ENCODE results near the gene TTLL11.

The TTLL11 gene

GRCh38 chr9:121962421-121962820 lies 130.7 kb downstream of the TTLL11 start:
- no peak for DNase-seq

DNA sequence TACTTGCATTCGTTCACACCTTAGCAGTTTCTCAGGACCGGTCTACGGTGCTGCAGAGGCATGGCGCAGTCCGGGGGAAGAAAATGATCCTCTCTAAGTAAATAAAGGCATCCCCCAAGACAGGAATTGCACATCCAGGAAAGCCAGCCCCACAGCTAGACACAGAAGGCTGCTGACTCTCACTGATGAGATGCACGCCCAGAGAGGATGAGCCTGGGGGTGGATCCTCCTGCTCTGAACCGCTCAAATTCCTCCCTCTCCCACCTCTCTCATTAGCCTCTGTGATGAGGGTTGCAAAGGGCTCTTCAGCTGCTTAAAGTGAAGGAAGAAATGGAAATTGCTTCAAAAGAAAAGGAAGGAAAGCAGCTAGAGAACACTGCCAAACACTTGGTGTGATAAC lies 132.4 kb downstream of the TTLL11 start:
- no peak for DNase-seq

GRCh38 chr9:121958530-121958929 lies 134.6 kb downstream of the TTLL11 start:
- no peak for DNase-seq

DNA sequence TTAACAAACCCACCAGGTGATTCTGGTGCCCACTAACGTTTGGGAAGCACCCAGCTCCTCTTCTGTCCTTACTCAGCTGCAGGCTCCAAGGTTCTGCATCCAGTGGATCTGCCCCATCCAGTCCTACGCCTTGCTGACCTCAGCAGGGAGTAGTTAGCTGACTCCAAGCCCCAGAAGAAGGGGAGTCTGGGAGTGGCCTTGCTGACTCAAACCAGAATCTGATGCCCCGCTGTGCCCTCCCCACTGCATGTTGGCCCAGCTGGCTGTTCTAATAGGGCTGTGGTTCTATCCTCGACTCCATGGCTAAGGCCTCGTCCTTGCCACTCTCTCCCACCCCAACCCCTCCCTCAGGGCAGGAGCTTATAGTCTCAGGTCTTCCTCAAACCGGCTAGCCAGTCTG lies 136.3 kb downstream of the TTLL11 start:
- no peak for DNase-seq

GRCh38 chr9:121955649-121956048 lies 137.5 kb downstream of the TTLL11 start:
- no peak for DNase-seq

DNA sequence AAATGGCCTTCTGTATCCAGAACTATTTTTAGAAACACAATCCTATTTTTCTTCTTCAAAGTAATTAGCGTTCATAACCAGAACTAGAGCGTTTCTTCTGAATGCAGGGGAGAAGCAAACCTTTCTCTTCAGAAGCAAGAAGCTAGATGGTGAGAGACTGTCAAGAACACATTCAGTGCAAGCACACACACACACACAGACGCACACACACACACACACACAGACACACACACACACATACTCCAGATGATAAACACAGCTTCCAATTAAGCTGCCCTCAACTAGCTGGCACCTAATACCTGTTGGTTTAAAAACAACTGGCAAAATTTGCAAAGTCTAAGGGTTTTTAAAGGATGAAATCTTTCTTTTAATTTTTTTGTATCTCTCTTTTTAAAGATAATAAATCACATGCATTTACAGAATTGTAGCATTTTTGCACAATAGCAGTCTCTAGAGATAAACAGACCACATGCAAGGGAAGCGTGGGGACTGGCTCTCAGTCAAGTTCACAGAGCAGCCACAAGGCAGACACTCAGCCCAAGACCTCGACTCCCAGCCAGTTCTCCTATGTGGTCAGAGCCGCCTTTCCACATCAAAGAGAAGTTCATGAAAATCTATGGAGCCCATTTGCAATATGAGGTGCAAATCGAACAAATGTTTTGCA lies 138.5 kb downstream of the TTLL11 start:
- no peak for DNase-seq

GRCh38 chr9:121952611-121953010 lies 140.5 kb downstream of the TTLL11 start:
- DNase-seq, result no peak

DNA sequence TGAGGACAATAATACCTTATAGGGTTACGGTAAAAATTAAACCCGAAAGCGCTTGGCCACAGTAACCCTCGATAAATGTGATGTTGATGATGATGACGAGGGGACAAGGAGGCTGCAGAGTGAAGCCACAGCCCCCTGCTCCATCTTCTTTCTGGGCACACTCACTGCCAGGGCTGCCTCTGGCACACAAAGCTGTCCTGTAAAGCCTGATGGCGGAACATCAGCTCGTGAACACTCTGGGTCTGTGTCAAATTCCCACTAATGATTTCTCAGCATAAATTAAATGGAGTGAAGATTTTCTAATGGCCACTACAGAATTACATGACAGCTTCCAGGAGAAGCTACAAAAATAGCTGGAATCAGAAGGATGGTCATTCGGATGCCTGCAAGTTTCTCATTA lies 142.2 kb downstream of the TTLL11 start:
- no peak for DNase-seq

- DNase-seq, result no peak
These were observed 142.7 kb downstream of the TTLL11 start for GRCh38 chr9:121950441-121950840.

- DNase-seq, result no peak
These were observed 143.3 kb downstream of the TTLL11 start for GRCh38 chr9:121949766-121950165.

DNA sequence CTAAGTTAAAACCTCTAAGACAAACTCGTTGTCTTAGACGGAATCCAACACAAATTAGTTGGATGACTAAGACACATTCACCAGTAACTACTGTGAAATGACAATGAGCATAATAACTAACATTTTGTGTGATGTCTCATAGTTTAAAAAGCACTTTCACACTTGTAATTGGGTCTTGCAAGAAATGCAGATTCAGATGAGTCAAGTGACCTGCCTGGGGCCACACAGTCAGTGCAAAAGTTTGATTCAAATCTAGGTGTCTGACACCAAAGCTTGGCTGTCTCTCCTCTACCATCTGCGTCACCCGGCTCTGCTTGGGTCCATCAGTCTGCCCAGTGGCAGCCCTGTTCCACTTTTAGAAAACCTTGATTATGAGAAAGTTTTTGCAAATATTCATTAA lies 143.7 kb downstream of the TTLL11 start:
- DNase-seq, result no peak

DNA sequence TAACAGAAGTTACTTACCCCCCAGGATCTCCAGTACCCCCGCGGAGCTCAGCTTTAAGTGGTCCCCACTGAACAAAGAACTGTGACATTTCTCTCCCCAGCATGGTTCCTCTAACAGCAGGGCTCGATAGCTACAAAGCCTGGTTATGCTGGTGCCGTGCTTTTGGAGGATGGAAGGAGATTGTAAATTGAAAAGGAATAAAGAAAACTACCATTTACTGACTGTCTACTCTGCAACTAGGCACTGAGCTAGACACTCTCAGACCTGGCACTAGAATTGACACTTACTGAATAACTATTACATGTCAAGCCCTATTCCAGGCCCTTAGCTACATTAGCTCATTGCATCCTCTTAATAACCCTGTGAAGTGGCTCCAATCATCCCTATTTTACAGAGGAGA lies 145.3 kb downstream of the TTLL11 start:
- DNase-seq, result no peak

GRCh38 chr9:121946465-121946864 lies 146.6 kb downstream of the TTLL11 start:
- no peak for DNase-seq

- DNase-seq, result no peak
These were observed 147.3 kb downstream of the TTLL11 start for GRCh38 chr9:121945849-121946248.

DNA sequence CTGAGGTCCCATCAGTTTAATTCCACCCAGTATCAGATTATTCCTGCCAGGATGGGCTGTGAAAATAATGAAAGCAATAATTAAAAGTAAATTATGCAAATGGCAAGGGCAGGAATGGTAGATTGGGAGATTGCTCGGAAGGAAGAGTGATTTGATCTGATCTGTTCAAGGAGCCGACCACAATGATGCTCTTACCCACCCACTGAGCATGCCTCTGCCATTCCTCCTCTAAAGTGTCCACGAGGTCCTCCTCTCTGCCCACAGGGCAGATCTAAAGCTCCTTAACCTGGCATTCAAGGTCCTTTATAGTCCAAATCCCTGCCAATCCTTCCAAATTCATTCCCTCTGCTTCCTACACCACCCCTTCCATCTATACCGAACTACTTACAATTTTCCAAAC lies 147.8 kb downstream of the TTLL11 start:
- DNase-seq, result no peak

DNA sequence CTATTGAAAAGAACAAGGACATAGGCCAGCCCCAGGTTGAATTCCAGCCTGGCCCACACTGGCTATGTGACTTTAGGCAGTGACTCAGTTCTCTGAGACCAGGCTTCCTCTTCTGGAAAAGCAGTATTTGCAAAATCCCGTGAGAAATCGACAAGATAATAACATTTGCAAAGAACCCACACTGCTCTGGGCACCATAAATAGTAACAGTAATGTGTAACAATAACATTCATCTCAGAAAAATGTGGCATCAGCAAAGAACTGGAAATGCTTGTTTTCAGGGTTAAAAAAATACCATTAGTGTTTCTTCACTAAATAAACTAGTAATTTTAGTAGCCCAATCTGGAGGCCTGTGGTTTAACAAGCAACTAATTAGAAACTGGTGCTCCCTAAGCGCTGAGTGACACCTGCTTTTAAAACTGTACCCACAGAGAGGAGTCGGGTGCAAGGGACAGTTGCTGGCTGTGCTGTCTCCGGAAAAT lies 148.4 kb downstream of the TTLL11 start:
- no peak for DNase-seq

DNA sequence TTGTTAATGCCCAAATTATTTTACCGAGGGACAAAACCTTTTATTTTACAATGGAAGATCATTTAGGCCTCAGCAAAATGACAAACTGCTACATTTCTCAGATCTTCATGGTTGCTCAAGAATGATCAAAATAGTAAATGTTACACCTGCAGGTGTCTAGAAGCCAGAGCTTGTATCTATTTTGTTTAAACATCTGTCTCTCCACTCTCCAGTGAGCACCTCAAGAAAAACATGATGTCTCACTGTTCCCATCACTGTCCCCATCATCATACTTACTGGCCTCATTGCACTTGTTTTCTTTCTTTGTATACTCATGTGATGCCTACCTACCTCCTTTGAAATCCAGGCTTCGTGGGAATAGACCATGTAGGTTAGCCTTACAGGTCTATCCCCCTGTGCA lies 149.6 kb downstream of the TTLL11 start:
- DNase-seq, result no peak

GRCh38 chr9:121942866-121943382 lies 150.2 kb downstream of the TTLL11 start:
- DNase-seq, result no peak

- no peak for DNase-seq
These were observed 150.8 kb downstream of the TTLL11 start for GRCh38 chr9:121942313-121942712.

DNA sequence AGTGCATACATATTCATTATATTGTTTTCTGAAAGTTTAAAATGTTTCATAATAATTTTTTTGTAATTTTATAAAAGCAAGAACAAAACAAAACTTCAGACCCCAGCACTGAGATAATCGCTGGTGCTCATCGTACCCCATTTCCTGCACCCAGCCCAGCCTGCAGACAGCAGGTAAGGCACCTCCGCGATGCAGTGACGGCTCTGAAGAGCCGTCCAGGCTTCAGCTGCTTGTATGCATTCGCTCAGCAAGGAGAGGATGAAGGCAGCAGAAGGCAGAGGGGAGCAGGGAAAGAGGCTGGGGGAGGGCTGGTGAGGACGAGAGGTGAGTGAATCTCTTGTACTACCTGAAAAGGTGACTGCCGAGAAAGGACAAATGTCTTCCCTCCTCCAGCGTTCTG lies 153.5 kb downstream of the TTLL11 start:
- no peak for DNase-seq

DNA sequence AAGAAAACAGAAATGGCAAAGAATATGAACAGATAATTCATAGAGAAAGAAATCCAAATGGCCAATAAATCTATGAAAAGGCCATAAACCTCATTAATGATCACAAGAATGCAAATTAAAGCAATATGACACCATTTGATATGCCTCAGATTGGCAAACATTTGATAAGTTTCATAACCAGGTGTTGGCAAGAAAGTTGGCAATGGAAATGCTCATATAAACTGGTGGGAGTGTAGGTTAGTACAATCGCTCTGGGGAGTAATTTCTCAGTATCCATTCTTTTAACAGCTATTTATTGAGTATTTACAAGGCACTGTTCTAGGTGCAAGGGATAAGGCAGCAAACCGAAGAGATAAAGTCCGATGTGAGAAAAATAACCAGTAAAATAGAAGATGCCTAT lies 154.5 kb downstream of the TTLL11 start:
- DNase-seq, result no peak

GRCh38 chr9:121937240-121937639 lies 155.9 kb downstream of the TTLL11 start:
- DNase-seq, result no peak

DNA sequence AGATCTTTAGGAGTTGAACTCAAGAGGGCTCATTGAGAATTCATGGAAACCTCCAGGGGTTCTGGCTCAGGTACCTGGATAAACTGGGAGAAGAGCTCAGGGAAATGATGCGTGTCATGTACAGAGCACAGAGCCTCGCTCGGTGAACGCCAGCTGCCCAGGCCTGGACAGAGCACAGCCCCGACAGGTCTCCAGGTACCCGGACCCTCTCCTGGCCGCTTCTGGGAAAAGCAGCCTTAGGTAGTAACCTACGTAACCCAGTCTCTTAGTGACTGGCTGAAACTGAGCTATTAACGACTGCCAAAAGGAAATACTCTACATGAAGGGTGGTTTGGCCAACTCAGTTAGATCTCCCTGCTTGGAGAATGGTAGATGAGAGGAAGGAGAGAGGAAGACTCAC lies 157.4 kb downstream of the TTLL11 start:
- DNase-seq, result no peak

- DNase-seq, result no peak
These were observed 162.2 kb downstream of the TTLL11 start for GRCh38 chr9:121930956-121931355.

Data from activated effector memory CD4-positive, alpha-beta T cell treated with anti-CD3 and anti-CD28 coated beads, Interleukin-2, amount 50 U/mL, for 16 hours (primary cell).